K562 (cell line): ENCODE measurements around the gene SPEG. TPM values are rescaled to one million over a fixed set of nuclear protein-coding genes. Genes with fewer than 3 reads are reported as not detected.

Experiments used
- CAMTA2 ChIP-seq: fragments of 250-450 bp; sonication (Bioruptor Pico); conservative IDR thresholded peaks from 2 replicates; pipeline ENCODE4 v1.5.1; 2022
- CHD4 ChIP-seq: fragments of 200-600 bp; sonication (generic); IDR thresholded peaks from 3 replicates; pipeline ENCODE4 v1.6.1; 2012; ENCODE audit warnings: low read depth, mild to moderate bottlenecking, mixed read lengths, low read length, inconsistent platforms; ENCODE audit not compliant: insufficient read depth, insufficient replicate concordance, poor library complexity, severe bottlenecking
- CTBP1 ChIP-seq: fragments of 450-650 bp; IDR thresholded peaks from 2 replicates; pipeline ENCODE4 v1.6.1; 2016; ENCODE audit warnings: borderline replicate concordance
- ERF ChIP-seq: fragments of 450-650 bp; formaldehyde crosslinking; IDR thresholded peaks from 2 replicates; pipeline ENCODE4 v1.4.0; 2020; ENCODE audit warnings: mild to moderate bottlenecking, mixed read lengths
- ESRRA ChIP-seq: fragments of 450-650 bp; IDR thresholded peaks from 2 replicates; pipeline ENCODE4 v1.6.1; 2014; ENCODE audit warnings: low read depth, mild to moderate bottlenecking, moderate library complexity, borderline replicate concordance
- HDAC1 ChIP-seq, 2 experiments: fragments of 450-650 bp; IDR thresholded peaks; 2 replicates each; pipeline ENCODE4 v1.6.1; 2016 to 2017; ENCODE audit warnings: inconsistent platforms in 1 of 2, mild to moderate bottlenecking in 1 of 2, moderate library complexity in 1 of 2
- HMGN3 ChIP-seq: IDR thresholded peaks from 2 replicates; pipeline ENCODE4 v1.6.1; 2011; ENCODE audit warnings: borderline replicate concordance, low read depth, mild to moderate bottlenecking, mixed read lengths, low read length; ENCODE audit not compliant: insufficient read length; ENCODE audit errors: extremely low read depth
- LARP7 ChIP-seq: fragments of 450-650 bp; IDR thresholded peaks from 2 replicates; pipeline ENCODE4 v1.6.1; 2016
- NCOA2 ChIP-seq, 2 experiments: fragments of 450-650 bp; IDR thresholded peaks; 2 replicates each; pipeline ENCODE4 v1.6.1; 2018; ENCODE audit warnings: mild to moderate bottlenecking in 2 of 2, moderate library complexity in 1 of 2; ENCODE audit not compliant: partially characterized antibody in 2 of 2
- NFATC3 ChIP-seq: fragments of 450-650 bp; IDR thresholded peaks from 2 replicates; pipeline ENCODE4 v1.6.1; 2017; ENCODE audit warnings: mild to moderate bottlenecking
- NFRKB ChIP-seq: fragments of 450-650 bp; IDR thresholded peaks from 2 replicates; pipeline ENCODE4 v1.6.1; 2016; ENCODE audit warnings: low read depth
- TBL1XR1 ChIP-seq, 2 experiments: IDR thresholded peaks; 2 replicates each; pipeline ENCODE4 v1.6.1; 2012; ENCODE audit warnings: improper control_type of control experiment in 2 of 2, low read length in 2 of 2, mild to moderate bottlenecking in 1 of 2
- ZFX ChIP-seq: sonication (generic); formaldehyde crosslinking; IDR thresholded peaks from 2 replicates; pipeline ENCODE4 v1.8.0; 2022; ENCODE audit warnings: mild to moderate bottlenecking, missing genetic modification reagents, moderate library complexity
- ZNF197 ChIP-seq: fragments of 200-800 bp; sonication (Bioruptor generic); IDR thresholded peaks from 2 replicates; pipeline ENCODE4 v1.6.1; 2016; ENCODE audit warnings: low read depth, missing genetic modification characterization, missing compliant biosample characterization
- ZNF589 ChIP-seq: fragments of 200-800 bp; sonication (Bioruptor generic); IDR thresholded peaks from 2 replicates; pipeline ENCODE4 v1.6.1; 2016; ENCODE audit warnings: low read depth, missing genetic modification characterization, missing compliant biosample characterization
- polyA plus RNA-seq, 8 experiments: library from polyadenylated mRNA; depleted of rRNA in 4 of 8; stranded (reverse) in 5 of 8; unstranded in 3 of 8; fragments of >200 nt; fragmentation: Nextera tagmentation in 2 of 8; fragmentation: Illumina TruSeq in 1 of 8; extraction: Ambion mirVana in 2 of 8; extraction: Trizol in 1 of 8; gene quantifications; 2 replicates each; pipeline versions ENCODE4 v1.2.1 to v1.2.3, GENCODE V29; 2011 to 2014; ENCODE audit warnings: inconsistent platforms in 1 of 8, missing spikeins in 1 of 8
- total RNA-seq, 7 experiments: library from RNA; depleted of rRNA in 6 of 7; stranded (reverse); fragments of >200 nt in 6 of 7; fragmentation: Illumina TruSeq in 2 of 7; extraction: Trizol in 2 of 7; gene quantifications; 2 replicates each; pipeline versions ENCODE4 v1.2.1 to v1.2.3, GENCODE V29; 2011 to 2021; ENCODE audit warnings: low replicate concordance in 1 of 7
- TF ChIP-seq, protein P1 (sequence below), 3 experiments: fragments of 200-800 bp in 1 of 3; sonication (Bioruptor generic) in 1 of 3; sonication (generic) in 1 of 3; formaldehyde crosslinking in 1 of 3; IDR thresholded peaks; 2 replicates each; pipeline versions ENCODE4 v1.6.1 to v1.8.0; 2016 to 2022; ENCODE audit warnings: mild to moderate bottlenecking in 2 of 3, missing compliant biosample characterization in 2 of 3, missing genetic modification characterization in 2 of 3, missing genetic modification reagents in 1 of 3
- TF ChIP-seq, protein P2 (sequence below), 2 experiments: fragments of 450-650 bp; IDR thresholded peaks; 2 replicates each; pipeline ENCODE4 v1.6.1; 2016
- TF ChIP-seq, protein P3 (sequence below): fragments of 450-650 bp; formaldehyde crosslinking; IDR thresholded peaks from 2 replicates; pipeline ENCODE4 v1.4.0; 2022; ENCODE audit warnings: missing genetic modification characterization

Gene SPEG
- total and polyA plus RNA-seq, 9 of the 15 experiments (the other 6 are each of a cell fraction or from before 2014, with no cell fraction given) = 0.49 to 8.7 (median 3.0) TPM

DNA sequence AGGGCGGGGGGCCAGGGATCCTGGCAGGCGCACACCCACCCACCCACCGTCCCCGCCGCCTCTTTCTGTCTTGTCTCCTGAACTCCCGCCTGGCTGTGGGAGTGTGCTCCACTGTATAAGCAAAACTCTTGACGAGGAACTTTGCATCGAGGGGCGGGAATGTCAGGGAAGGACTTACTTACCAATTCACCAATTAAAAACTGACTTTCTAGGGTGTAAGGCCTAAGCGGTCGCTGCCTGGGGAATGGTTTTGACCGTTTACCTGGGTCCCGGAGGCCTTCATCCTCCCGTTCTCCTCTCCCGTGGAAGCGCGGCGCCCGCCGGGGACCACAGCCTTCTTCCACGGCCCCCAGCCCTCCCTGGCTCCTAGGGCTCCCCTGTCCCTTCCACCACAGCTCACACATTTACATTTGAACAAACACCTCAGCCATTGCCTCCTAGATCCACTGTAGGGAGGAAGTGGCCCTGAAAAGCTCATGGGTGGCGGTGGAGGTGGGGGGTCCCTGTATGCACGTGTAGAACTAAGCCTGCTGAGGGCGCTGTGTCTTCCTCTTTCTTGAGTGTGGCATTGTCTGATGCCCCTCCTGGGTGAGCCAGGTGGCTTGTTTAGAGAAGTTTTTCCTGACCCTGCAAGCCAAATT lies 88.5 kb downstream of the SPEG start (continued):
- TF ChIP-seq, protein P1, sequence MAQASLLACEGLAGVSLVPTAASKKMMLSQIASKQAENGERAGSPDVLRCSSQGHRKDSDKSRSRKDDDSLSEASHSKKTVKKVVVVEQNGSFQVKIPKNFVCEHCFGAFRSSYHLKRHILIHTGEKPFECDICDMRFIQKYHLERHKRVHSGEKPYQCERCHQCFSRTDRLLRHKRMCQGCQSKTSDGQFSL (CRISPR knock-in tag; IDR thresholded peaks at IDR 0.05) = 0 out of 2 replicates have a peak, but pooled peaks have one; percentile 26
- TF ChIP-seq, protein P1 (tag; IDR thresholded peaks at IDR 0.05) = no peak
- TF ChIP-seq HDAC1 (IDR thresholded peaks at IDR 0.05) (no peak), LARP7 (no peak), CAMTA2 (CRISPR knock-in tag) (0 out of 2 replicates have a peak, but pooled peaks have one; percentile 44), ESRRA (no peak), CTBP1 (no peak), ERF (CRISPR knock-in tag) (0 out of 2 replicates have a peak, but pooled peaks have one; percentile 22), NFRKB (0 out of 2 replicates have a peak, but pooled peaks have one; percentile 33), HMGN3 (peak; percentile 7), ZNF197 (CRISPR knock-in tag) (no peak), TBL1XR1 (IDR thresholded peaks at IDR 0.05; ENCODE audit: low read length in 2 of 2) (no peak), NFATC3 (no peak), NCOA2 (IDR thresholded peaks at IDR 0.05; ENCODE audit: partially characterized antibody in 2 of 2) (no peak), ZNF589 (CRISPR knock-in tag) (0 out of 2 replicates have a peak, but pooled peaks have one; percentile 27), CHD4 (no peak), ZFX (CRISPR knock-in tag) (peak; percentile 48)
- TF ChIP-seq, protein P2, sequence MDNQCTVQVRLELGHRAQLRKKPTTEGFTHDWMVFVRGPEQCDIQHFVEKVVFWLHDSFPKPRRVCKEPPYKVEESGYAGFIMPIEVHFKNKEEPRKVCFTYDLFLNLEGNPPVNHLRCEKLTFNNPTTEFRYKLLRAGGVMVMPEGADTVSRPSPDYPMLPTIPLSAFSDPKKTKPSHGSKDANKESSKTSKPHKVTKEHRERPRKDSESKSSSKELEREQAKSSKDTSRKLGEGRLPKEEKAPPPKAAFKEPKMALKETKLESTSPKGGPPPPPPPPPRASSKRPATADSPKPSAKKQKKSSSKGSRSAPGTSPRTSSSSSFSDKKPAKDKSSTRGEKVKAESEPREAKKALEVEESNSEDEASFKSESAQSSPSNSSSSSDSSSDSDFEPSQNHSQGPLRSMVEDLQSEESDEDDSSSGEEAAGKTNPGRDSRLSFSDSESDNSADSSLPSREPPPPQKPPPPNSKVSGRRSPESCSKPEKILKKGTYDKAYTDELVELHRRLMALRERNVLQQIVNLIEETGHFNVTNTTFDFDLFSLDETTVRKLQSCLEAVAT (IDR thresholded peaks at IDR 0.05) = no peak
- TF ChIP-seq, protein P3, sequence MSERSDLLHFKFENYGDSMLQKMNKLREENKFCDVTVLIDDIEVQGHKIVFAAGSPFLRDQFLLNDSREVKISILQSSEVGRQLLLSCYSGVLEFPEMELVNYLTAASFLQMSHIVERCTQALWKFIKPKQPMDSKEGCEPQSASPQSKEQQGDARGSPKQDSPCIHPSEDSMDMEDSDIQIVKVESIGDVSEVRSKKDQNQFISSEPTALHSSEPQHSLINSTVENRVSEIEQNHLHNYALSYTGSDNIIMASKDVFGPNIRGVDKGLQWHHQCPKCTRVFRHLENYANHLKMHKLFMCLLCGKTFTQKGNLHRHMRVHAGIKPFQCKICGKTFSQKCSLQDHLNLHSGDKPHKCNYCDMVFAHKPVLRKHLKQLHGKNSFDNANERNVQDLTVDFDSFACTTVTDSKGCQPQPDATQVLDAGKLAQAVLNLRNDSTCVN (CRISPR knock-in tag) = no peak
